Measurements from ENCODE around the gene STOML1.

Gene STOML1

DNA sequence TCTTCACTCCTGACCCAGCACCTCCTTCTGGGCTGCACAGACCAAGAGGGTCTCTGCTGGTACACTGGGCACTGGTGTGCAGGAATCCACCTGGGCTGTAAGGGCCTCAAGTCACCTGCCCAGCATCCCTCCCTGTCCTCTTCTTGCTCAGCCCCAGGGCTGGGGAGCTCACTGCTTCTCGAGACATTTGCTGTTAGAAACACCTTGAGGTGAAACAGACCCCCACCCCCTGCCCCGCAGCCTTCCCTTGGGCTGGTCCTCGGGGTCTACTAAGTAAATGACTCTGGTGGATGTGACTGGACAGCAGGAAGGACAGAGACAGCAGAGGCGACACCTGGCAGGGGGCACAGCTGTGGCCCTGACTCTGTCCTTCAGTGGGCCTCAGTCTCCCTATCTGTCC is 36.8 kb downstream of the STOML1 start:
- TF ChIP-seq, protein P1, sequence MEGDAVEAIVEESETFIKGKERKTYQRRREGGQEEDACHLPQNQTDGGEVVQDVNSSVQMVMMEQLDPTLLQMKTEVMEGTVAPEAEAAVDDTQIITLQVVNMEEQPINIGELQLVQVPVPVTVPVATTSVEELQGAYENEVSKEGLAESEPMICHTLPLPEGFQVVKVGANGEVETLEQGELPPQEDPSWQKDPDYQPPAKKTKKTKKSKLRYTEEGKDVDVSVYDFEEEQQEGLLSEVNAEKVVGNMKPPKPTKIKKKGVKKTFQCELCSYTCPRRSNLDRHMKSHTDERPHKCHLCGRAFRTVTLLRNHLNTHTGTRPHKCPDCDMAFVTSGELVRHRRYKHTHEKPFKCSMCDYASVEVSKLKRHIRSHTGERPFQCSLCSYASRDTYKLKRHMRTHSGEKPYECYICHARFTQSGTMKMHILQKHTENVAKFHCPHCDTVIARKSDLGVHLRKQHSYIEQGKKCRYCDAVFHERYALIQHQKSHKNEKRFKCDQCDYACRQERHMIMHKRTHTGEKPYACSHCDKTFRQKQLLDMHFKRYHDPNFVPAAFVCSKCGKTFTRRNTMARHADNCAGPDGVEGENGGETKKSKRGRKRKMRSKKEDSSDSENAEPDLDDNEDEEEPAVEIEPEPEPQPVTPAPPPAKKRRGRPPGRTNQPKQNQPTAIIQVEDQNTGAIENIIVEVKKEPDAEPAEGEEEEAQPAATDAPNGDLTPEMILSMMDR (IDR thresholded peaks at IDR 0.05; ENCODE audit: unreplicated experiment in 3 of 3) = no peak
- peaks cover 4% of the 10 kb centered on the region for H3K36me3 Mint-ChIP-seq (ENCODE audit: low read depth)
- no peak overlapping the region for H3K27ac Mint-ChIP-seq
- H3K9me3 Mint-ChIP-seq = no peaks in the 10 kb centered on the region
- H3K27me3 Mint-ChIP-seq (ENCODE audit: low read depth) = peaks cover 4% of the 10 kb centered on the region
- no peak overlapping the region for H3K4me3 Mint-ChIP-seq
- peaks cover 27% of the 10 kb centered on the region for H3K4me1 Mint-ChIP-seq

DNA sequence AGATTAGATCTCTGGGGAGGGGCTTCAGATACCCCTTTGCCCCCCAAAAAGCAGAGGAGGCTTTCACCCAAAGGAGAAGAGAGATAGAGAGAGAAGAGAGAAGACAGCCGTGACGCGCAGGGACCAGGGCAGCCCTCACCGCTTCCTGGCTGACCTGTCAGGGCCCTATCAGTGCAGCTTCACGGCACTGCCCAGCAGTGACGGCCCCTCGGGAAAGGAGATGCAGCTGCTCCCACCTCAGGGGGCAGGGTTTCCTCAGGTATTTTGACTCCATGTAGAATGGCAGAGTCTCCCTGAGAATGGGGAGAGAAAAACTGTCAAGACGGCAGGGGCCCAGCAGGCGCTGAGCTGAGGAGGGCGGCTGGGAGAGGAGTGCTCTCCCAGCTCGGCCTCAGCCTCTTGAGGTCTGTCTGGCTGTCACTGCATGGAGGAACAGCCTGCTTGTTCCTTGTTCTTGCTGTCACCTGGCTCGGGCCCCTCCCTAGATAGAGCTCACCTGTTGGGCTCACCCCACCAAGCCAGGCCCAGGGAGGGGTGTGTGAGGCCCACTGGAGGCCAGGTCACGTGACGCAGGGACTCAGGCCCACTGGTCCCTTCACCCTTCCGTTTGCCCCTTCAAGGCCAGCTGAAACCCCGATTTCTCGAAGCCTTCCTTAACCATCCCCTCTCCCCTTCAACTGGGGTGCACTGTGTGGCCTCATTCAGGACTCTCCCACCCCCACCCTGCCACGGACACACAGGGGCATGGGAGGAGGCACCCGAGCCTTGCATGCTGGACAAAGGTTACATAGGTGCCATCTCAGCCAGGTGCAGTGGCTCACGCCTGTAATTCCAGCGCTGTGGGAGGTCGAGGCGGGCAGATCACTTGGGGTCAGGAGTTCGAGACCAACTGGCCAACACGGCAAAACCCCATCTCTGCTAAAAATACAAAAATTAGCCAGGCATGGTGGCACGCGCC is 37.6 kb downstream of the STOML1 start:
- H3K4me1 Mint-ChIP-seq = peaks cover 32% of the 10 kb centered on the region
- H3K27me3 Mint-ChIP-seq (ENCODE audit: low read depth) = peaks cover 4% of the 10 kb centered on the region
- H3K36me3 Mint-ChIP-seq (ENCODE audit: low read depth) = peaks cover 4% of the 10 kb centered on the region
- H3K4me3 Mint-ChIP-seq = no peak overlapping the region
- H3K27ac Mint-ChIP-seq = peak overlapping the region in 1 of 3 experiments; percentile 67
- TF ChIP-seq, protein P1 (IDR thresholded peaks at IDR 0.05; ENCODE audit: unreplicated experiment in 3 of 3) = no peak
- H3K9me3 Mint-ChIP-seq = no peaks in the 10 kb centered on the region

DNA sequence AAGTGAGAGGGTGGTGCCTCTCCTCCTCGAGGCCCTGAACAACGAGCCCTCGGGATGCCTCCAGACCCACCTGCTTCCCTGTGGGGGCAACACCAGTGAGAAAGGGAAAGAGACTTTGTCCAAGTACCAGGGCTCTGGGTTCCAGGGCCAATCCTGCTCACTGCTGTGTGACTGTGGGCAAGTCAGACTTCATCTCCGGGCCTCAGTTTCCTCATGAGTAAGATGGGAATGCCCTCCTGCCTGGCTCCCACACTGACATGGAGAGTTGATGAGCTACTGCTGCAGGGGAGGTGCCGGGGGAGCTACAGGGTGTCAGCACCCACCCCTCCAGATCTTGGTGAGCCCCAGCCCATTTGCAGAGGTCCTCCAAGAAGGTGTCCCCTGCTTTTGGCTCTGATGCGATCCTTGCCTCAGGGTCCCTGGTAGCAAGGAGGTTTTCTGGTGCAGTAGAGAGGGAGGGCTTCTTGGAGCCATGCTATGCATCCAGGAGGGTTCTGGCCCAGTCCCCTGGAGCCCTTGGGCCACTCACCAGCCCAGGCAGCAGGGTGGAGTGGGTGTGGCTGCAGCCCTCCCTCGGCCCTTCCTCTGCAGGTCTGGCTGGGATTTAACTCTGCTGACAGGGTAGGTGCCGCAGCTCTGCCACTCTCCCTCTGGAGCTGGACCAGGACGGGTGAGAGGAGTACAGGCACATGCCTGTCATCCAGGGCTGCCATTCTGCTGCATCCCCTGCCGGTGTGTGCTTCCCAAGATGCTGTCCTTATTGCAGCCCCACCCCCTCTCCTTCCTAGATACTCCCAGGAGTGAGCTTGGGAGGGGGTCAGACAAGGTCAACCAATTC is 39.0 kb downstream of the STOML1 start:
- no peak overlapping the region for H3K4me3 Mint-ChIP-seq
- H3K36me3 Mint-ChIP-seq (ENCODE audit: low read depth) = peaks cover 8% of the 10 kb centered on the region
- H3K27me3 Mint-ChIP-seq (ENCODE audit: low read depth) = peaks cover 3% of the 10 kb centered on the region
- H3K27ac Mint-ChIP-seq = peak overlapping the region; percentile 35 to 81 (median 47)
- H3K9me3 Mint-ChIP-seq = no peaks in the 10 kb centered on the region
- TF ChIP-seq, protein P1 (IDR thresholded peaks at IDR 0.05; ENCODE audit: unreplicated experiment in 3 of 3) = no peak
- H3K4me1 Mint-ChIP-seq = peaks cover 32% of the 10 kb centered on the region

DNA sequence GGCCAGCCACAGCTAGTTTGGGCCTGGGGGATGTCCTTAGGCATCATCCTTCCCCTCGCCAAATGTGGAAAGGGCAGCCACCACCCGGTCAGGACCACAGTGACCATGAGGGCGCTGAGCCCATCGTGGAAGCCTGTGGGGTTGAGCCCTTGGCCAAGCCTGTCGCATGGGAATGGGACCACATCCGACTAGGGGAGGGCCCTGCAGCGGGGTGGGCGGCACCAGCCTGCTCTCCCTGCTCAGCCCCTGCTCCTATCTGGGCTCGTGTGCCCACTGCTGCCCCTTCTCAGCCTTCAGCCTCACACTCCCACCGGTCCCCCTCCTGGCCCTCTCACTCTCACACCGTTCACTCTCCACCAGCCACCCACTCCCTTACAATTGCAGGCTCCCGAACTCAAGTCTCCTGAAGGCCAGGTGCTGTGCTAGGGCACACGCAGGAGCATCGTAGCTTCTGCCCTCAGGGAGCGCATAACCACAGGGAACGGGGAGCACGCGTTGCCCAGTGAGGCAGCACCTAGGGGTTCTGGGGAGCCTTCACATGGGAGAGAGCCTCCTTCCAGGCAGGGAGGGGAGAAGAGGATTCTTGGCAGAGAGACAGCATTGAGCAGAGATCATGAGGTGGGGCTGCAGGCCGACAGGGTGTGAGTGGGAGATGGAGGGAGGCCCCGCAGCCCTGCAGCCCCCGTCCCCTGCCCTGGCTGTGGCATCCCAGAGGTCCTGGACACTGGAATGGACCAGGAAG is 39.8 kb downstream of the STOML1 start:
- Mint-ChIP-seq H3K27ac (peak overlapping the region; percentile 90 to 97 (median 94)), H3K36me3 (ENCODE audit: low read depth) (peaks cover 15% of the 10 kb centered on the region), H3K27me3 (ENCODE audit: low read depth) (peaks cover 3% of the 10 kb centered on the region), H3K9me3 (no peaks in the 10 kb centered on the region), H3K4me1 (peaks cover 32% of the 10 kb centered on the region), H3K4me3 (no peak overlapping the region)
- TF ChIP-seq, protein P1 (IDR thresholded peaks at IDR 0.05; ENCODE audit: unreplicated experiment in 3 of 3) = no peak

DNA sequence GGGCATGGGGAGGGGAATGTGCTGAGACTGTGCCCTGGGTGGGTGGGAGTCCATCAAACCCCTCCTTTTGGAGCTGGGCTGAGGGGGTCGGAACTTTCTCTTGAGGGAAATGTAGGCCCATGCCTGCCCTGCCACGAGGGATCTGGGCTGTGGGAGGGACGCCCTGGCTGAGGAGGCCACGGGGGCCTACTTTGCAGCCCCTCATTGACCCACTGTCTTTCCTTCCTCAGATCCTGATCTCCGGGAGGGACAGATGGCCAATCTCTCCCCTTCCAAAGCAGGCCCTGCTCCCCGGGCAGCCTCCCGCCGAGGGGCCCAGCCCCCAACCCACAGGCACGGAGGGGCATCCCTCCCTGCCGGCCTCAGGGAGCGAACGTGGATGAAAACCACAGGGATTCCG is 40.5 kb downstream of the STOML1 start:
- no peak overlapping the region for H3K4me3 Mint-ChIP-seq
- H3K27ac Mint-ChIP-seq = peak overlapping the region; percentile 94 to 98 (median 97)
- TF ChIP-seq, protein P1 (IDR thresholded peaks at IDR 0.05; ENCODE audit: unreplicated experiment in 3 of 3) = no peak
- H3K9me3 Mint-ChIP-seq = no peaks in the 10 kb centered on the region
- peaks cover 3% of the 10 kb centered on the region for H3K27me3 Mint-ChIP-seq (ENCODE audit: low read depth)
- peaks cover 19% of the 10 kb centered on the region for H3K36me3 Mint-ChIP-seq (ENCODE audit: low read depth)
- peaks cover 32% of the 10 kb centered on the region for H3K4me1 Mint-ChIP-seq

Data from nephron (organoid).